Fibroblast of mammary gland (primary cell): ENCODE results near the gene FHAD1.

ENCODE experiments used
- DNase-seq: peaks from one replicate; pipeline ENCODE4 v3.0.0-alpha.2; 2010; ENCODE audit warnings: low read depth
- H3K4me3 ChIP-seq: 2 replicates; pipeline ENCODE4 v1.5.1; 2011; ENCODE audit warnings: low read depth, mild to moderate bottlenecking, low read length, moderate library complexity; ENCODE audit not compliant: control insufficient read depth
- CTCF ChIP-seq: conservative IDR thresholded peaks from 2 replicates; pipeline ENCODE4 v1.5.1; 2011; ENCODE audit warnings: low read depth, low read length, inconsistent platforms; ENCODE audit not compliant: control insufficient read depth, insufficient read depth

FHAD1 gene

GRCh38 chr1:15264769-15265168 lies 17.7 kb downstream of the FHAD1 start:
- DNase-seq, result no peak
- no peak overlapping the region for H3K4me3 ChIP-seq
- TF ChIP-seq CTCF, result no peak

- no peak for TF ChIP-seq CTCF
- no peak for DNase-seq
- H3K4me3 ChIP-seq, result no peak overlapping the region
These were observed 24.2 kb downstream of the FHAD1 start for GRCh38 chr1:15271196-15271595.

GRCh38 chr1:15272009-15272781 lies 25.2 kb downstream of the FHAD1 start:
- TF ChIP-seq CTCF, result peak; percentile 80
- DNase-seq, result peak; percentile 71
- H3K4me3 ChIP-seq, result no peak overlapping the region

GRCh38 chr1:15272782-15273127 lies 25.7 kb downstream of the FHAD1 start:
- no peak overlapping the region for H3K4me3 ChIP-seq
- no peak for TF ChIP-seq CTCF
- DNase-seq, result no peak

GRCh38 chr1:15273274-15273673 lies 26.3 kb downstream of the FHAD1 start:
- H3K4me3 ChIP-seq, result no peak overlapping the region
- no peak for TF ChIP-seq CTCF
- no peak for DNase-seq

GRCh38 chr1:15275921-15276683 lies 29.1 kb downstream of the FHAD1 start:
- H3K4me3 ChIP-seq, result no peak overlapping the region
- DNase-seq, result no peak
- TF ChIP-seq CTCF, result no peak
